Ecto neural progenitor cell (in vitro differentiated cells): ENCODE measurements around the gene CA10.

Source experiments
- DNase-seq: peaks from one replicate; pipeline ENCODE4 v3.0.0-alpha.2; 2018; ENCODE audit warnings: low spot score

Gene CA10

DNA sequence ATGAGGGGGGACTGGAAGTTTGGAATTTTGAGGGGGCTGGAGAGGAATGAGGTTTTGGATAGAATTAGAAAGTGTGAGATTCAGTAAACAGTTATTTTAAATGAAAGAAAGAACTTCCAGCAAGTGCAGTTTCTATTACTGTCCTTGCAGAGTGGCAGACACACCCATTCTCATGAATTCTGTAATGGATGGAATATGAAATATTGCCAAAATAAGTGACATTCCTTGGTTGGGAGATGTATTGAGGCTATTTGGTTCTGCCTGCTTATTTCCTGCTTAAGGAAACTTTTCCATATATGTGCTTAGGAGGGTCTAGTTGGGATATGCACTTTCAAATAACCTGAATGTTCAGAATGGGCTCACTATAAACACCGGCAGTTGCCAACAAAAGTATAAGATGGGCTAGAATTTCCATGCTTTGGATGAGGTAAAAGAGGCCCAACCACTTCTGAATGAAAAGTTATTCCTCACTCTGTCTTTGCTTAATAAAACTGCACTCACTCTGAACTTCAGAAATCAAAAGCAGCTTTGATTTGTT lies 434.4 kb downstream of the CA10 start:
- no peak for DNase-seq

DNA sequence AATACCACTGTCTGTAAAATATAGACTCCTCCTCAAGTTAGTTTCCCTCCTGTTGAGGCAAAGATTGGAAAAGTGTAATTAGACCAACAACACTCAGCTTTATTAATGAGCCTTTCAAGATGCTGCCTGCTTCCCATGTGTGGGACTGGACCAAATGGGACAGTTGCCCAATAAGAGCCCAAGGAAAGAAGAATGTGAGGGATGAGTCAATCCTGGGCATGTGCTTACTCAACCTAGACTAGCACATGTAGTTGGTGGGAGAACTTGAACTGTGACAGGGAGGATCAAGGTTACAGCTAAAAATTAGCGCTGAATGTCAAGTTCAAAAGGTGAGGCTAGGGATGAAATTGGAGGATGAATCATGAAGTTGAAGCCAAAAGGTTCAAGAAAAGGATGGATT lies 435.5 kb downstream of the CA10 start:
- DNase-seq = no peak

GRCh38 chr17:51721730-51722129 lies 436.8 kb downstream of the CA10 start:
- DNase-seq = no peak

GRCh38 chr17:51720439-51720838 lies 438.1 kb downstream of the CA10 start:
- DNase-seq = no peak

DNA sequence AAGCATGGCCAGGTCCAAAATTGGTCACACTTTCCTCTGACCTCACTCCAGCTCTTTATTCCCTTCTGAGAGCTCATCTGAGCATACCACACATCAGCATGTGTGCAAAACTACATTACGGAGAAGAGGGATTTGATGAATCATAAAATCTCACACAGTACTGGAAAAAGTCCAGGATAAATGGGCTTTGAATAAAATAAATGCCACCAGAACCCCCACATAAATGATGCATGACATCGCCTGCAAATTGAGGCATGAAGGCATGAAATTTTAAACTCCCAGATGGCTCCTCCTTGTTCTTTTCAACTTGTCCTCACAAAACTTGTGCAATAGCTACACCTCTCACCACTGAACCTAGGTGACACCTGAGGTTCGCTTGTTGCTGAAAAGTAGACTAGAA lies 439.5 kb downstream of the CA10 start:
- DNase-seq = no peak

GRCh38 chr17:51711581-51711980 lies 446.9 kb downstream of the CA10 start:
- peak; percentile 55 for DNase-seq

DNA sequence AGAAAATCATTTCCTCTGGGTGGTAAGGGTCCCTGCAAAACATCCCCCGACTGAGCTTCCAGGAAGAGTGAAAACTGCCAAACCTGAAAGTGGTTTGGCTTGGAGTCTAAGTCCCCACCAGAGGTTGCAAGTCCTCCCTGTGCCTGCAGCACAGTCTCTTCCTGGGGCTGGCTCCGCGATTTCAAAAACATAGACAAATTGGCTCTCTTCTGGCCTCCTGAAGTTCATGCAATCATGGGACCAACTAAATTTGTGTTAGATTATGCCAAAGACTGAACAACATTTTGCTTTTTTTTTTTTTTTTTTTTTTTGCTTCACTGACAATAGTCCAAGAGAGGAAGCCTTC lies 447.9 kb downstream of the CA10 start:
- no peak for DNase-seq

DNA sequence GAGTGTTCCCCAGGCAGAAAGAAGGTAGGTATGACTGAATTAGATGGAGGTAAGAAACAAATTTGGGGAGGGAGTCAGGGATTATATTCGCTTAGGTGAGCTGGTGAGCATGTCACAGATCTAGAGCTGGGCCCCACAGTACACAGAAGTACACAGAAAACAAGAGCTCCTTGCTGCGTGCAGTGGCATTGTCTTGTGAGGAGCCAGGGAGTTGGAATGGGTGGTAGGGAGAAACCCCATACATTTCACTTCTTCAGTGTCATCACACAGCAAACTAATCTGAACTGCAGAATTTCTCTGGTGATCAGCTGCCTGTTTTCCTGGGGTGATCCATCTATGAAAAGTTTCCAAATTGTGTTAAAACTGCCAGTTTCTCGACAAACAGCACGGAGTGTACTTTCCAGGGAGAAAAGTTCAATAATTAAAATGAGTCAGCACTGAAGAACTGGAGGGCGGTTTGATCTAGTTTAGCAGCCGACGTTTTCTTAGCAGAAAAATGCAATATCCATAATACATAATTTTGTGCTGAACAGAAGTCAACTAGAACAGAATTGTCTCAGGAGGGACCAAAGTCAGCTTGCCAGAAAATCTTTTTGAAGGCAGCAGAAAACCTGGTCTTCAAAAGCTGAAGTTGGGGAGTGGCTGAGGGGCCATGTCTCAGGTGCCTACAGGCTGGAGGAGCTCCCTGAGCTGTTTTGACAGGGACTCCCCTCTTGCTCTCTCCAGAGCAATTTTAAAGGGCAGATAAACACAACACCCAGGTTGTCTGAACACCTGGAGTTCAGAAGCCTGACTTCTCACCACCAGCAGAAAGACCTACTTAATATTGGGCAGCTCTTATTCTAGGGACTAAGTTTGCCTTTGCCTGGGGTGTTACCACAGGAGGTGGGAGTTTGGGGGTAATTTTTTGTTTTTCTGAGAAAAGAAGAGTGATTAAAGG lies 448.6 kb downstream of the CA10 start:
- no peak for DNase-seq

- no peak for DNase-seq
Measured at GRCh38 chr17:51707216-51707615, 451.3 kb downstream of the CA10 start.

DNA sequence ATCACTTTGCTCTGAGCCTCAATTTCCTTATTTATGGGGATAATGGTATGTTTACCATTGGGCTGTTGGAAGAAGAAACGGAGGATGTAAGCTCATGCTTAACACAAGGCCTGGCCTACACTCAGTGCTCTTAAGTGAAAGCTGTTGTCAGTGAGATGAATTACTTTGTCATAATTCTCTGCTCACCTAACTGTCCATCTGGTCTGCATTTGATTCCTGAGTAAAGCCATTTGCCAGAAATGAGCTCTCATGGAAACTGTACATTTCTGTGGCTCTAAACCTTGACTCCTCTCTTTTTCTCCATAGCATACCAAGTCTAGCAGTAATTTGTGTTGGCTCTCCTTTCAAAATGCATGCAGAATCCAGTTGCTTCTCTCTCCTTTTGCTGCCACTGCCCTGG lies 452.4 kb downstream of the CA10 start:
- no peak for DNase-seq

- no peak for DNase-seq
Measured at GRCh38 chr17:51703361-51704341, 454.9 kb downstream of the CA10 start.

DNA sequence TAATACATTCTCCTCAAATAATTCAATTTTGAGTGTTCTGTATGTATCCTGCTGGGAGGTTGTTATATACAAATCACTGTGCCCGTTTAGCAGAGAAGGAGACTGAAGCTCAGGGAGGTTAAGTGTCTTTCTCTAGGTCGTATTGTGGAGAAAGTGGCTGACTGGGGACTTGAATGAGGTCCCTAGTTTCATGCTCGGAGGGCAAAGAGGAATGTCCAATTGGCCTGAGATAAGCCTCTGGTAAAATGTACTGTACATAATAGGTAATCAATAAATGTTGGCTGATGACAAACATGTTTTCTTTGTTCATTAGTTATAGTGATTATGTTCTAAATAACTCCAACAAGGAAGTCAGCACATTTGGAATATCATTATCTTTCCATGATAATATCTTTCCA lies 455.6 kb downstream of the CA10 start:
- no peak for DNase-seq

DNA sequence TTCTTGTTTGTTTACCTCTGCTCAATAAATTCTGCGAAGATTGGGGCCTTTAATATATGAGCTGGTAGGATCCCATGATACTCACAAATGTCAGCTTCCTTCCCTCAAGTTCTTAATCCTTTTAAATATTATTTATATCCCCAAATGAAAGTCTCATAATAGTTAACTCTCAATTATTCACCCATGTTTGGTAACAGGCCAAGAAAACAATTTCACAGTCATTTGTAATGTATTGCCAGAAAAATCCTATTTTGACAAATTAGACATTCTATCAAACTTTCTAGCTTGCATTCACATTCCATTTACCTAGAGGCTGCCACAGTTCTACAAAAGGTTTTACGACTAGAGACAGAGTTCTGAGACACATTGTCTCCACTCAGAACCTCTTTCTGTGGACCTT lies 457.0 kb downstream of the CA10 start:
- no peak for DNase-seq

GRCh38 chr17:51700011-51700760 lies 458.3 kb downstream of the CA10 start:
- DNase-seq = no peak

- DNase-seq = no peak
Measured at GRCh38 chr17:51699303-51699702, 459.2 kb downstream of the CA10 start.

DNA sequence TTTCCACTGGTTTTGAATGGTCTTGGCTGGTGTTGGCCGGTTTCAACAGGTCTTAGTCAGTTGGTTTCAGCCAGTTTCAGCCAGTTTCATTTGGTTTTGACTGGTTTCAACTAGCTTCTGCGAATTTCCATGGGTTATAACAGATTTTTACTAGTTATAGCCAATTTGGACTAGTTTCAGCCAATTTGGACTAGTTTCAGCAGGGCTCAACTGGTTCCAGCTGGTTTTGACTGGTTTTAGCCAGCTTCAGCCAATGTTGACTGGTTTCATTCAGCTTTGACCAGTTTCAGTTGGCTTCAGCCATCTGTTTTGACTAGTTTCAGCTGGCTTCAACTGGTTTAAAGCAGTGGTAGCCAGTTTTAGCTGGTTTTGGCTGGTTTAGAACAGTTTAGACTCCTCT lies 465.6 kb downstream of the CA10 start:
- no peak for DNase-seq

DNA sequence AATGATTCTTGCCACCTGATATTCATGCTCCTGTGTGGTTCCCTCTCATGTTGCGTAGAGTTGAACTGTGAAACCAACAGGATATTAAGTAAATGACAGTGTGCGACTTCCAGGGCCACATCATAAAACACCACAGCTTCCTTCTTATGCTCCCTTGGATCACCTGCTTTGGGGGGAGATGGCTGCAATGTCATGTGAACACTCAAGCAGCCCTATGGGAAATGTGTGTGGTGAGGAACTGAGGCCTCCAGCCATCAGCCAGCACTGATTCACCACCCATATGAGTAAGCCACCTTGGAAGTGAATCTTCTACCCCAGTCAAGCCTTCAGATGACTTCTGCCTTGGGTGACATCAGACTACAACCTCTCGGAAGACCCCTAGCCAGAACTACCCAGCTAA lies 470.6 kb downstream of the CA10 start:
- no peak for DNase-seq

GRCh38 chr17:51685287-51685909 lies 473.1 kb downstream of the CA10 start:
- DNase-seq = no peak

DNA sequence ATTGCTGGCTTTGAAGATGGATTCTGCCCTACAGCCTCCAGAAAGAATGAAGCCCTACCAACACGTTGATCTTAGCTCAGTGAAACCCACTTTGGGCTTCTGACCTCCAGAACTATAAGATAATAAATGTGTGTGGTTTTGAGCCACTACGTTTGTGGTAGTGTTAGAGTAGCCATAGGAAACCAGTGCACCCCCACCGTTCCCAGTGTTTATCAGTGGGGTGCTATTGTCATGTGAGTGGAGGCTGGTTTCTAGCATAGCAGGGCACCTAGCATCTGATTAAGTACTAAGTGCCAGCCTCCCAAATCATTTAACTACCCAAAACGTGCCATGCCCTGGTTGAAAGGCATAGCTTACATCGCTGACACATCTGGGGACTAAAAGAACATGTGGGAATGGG lies 474.3 kb downstream of the CA10 start:
- no peak for DNase-seq

GRCh38 chr17:51683291-51683690 lies 475.2 kb downstream of the CA10 start:
- DNase-seq = no peak

GRCh38 chr17:51682115-51682514 lies 476.4 kb downstream of the CA10 start:
- no peak for DNase-seq

GRCh38 chr17:51677875-51678274 lies 480.6 kb downstream of the CA10 start:
- no peak for DNase-seq
